CD4-positive, alpha-beta T cell treated with Interleukin-12 subunit alpha and Interleukin-12 subunit beta, for 1 hour (primary cell): ENCODE data around the gene MAN1A2.

Experiments
- DNase-seq: peaks from one replicate; pipeline ENCODE4 v3.0.0-alpha.2; 2020

Gene MAN1A2

GRCh38 chr1:117362986-117363385 is 4.3 kb upstream of the MAN1A2 start:
- DNase-seq, result no peak

DNA sequence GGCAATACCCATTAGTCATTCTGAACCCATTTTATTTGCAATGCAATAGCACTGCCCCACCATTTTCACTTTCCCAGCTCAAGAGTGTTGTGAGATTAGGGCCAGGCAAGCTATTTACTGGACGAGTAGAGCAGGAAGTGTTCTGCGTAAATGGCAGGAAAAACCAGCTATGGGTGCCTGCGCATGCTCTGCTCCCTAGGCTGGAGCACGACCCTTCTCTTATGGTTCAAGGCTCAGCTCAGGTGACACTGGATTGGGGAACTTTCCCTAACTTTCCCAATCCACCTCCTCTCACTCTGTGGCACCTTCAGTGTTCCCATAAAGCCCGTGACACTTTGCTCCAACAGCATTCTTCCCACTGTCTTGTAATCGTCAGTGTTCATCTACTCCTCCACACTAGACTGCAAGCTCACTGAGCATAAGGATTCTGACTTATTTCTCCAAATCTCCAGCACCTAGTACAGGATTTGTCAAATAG is 3.6 kb upstream of the MAN1A2 start:
- DNase-seq, result no peak

GRCh38 chr1:117364240-117364639 is 3.0 kb upstream of the MAN1A2 start:
- peak; percentile 27 for DNase-seq

- DNase-seq, result no peak
These were observed 1.7 kb upstream of the MAN1A2 start for GRCh38 chr1:117365350-117366176.

GRCh38 chr1:117366177-117367045 is 838 bp upstream of the MAN1A2 start:
- peak; percentile 86 for DNase-seq

DNA sequence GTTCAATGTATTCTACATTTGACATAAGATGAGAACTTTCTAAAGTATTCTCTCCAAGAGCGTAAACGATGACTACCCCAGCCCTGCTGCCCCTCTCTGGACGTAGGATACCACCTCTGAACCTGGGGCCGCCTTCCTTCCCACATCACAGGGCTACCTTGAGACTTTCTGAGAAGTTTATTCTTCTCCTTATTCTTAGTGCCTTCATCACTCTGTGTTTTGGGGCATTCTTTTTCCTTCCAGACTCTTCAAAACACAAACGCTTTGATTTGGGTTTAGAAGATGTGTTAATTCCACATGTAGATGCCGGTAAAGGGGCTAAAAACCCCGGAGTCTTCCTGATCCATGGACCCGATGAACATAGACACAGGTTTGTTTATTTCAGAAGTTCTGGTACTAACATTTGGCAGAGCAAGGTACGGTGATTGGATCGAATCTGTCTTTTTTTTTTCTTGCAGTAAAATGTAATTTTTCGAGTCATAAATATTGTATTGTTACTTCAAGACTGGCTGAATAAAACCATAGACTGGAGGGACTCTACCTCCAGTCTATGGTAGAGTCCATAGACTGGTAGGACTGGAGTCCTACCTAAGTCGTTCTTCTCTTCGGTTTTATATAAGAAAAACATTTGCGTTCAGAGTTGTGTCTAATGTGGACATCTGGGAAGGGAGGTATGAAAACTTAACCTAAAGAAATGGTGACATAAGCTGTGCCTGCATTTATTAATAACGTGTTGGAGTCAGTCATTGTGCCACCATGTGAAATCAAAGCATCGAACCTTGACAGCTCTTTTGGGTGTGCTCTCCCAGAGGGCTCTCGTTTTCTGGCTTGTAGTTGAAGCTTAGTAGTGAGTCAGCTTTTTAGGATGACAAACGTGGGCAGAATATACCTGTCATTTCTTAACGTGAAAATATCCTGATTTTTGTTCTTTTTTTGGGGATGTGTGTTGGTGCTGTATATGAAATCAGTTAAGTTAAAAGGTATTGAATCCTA is 1.2 kb downstream of the MAN1A2 start:
- DNase-seq, result peak; percentile 33

GRCh38 chr1:117370071-117370470 is 2.8 kb downstream of the MAN1A2 start:
- DNase-seq, result no peak

- DNase-seq, result no peak
These were observed 3.3 kb downstream of the MAN1A2 start for GRCh38 chr1:117370509-117370908.

GRCh38 chr1:117371441-117372151 is 4.3 kb downstream of the MAN1A2 start:
- no peak for DNase-seq

GRCh38 chr1:117372863-117373412 is 5.7 kb downstream of the MAN1A2 start:
- no peak for DNase-seq

DNA sequence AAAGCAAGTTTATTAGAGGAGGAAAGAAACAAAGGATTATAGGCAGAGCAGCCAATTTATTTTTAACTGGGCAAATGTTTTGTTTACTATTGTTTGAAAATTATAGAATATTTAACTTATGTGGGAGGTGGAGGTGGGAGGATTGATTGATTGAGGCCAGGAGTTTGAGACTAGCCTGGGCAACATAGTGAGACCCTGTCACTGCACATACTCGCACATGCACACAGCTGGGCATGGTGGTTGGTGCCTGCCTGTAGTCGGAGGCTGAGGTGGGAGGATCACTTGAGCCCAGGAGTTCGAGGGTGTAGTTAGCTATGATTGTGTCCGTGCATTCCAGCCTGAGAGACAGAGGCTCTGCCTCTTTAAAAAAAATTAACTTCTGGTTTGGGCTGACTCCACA is 6.7 kb downstream of the MAN1A2 start:
- no peak for DNase-seq

- DNase-seq, result no peak
These were observed 8.1 kb downstream of the MAN1A2 start for GRCh38 chr1:117375327-117375726.

DNA sequence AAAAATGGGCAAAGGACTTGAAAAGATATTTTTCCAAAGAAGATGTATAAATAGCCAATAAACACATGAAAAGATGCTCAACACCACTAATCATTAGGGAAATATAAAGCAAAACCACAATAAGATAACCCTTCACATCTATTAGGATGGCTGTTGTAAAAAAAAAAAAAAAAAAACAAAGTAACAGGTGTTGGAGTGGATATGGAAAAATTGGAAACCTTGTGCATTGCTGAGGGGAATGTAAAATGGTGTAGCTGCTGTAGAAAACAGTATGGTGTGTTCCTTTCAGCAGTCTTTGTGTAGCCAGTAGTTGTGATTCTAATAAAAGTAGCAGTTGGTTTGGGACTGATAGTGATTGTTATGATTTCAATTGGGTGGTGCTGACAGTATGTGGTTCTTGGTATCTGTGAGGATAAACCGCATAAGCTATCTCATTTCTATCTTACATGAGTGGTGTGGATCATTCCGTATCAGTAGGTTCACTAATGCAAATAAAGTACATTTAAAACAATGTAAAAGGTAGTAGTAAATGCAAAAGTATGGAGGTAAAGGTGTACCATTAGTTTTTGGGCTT is 19.9 kb downstream of the MAN1A2 start:
- DNase-seq, result no peak

- DNase-seq, result no peak
These were observed 21.1 kb downstream of the MAN1A2 start for GRCh38 chr1:117388328-117388727.

GRCh38 chr1:117389284-117389683 is 22.0 kb downstream of the MAN1A2 start:
- no peak for DNase-seq

- no peak for DNase-seq
These were observed 22.5 kb downstream of the MAN1A2 start for GRCh38 chr1:117389779-117390178.

DNA sequence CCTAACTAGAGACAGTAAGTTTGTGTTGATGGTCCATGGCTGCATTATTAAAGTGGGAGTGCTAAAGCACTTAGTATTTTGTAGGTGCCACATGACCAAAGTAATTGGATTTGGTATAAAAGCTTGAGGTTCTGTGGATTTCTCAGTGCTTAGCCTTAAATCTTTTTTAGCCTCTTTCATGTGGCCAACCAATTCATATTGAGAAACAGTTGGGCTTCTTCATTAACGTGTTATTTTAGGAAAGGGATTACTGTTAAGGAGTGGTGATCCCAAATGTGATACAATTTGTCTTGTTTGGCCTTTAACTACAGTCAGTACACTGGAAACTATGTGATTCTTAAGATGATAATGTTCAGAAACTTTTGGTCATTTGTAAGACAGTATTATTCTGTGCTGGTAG is 25.5 kb downstream of the MAN1A2 start:
- DNase-seq, result no peak

GRCh38 chr1:117396074-117396473 is 28.8 kb downstream of the MAN1A2 start:
- DNase-seq, result no peak

GRCh38 chr1:117396636-117397035 is 29.4 kb downstream of the MAN1A2 start:
- no peak for DNase-seq

DNA sequence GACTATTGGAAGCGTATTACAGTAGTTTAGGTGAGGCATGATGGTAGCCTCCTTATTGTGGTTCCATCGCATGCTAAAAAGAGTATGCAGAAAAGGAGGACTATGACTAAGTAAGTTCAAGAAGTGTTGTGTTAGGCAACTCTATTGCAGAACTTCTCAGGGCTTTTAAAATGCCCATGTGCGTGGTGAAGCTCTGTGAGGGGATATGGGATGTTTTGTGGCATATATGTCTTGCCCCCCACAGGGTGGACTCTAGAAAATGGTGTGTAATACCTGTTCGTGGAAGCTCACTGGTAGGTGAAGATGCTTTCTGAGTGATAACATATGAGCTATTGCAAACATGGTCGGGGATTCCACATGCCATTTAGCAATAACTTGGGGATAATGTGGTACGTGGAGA is 31.7 kb downstream of the MAN1A2 start:
- DNase-seq, result no peak

DNA sequence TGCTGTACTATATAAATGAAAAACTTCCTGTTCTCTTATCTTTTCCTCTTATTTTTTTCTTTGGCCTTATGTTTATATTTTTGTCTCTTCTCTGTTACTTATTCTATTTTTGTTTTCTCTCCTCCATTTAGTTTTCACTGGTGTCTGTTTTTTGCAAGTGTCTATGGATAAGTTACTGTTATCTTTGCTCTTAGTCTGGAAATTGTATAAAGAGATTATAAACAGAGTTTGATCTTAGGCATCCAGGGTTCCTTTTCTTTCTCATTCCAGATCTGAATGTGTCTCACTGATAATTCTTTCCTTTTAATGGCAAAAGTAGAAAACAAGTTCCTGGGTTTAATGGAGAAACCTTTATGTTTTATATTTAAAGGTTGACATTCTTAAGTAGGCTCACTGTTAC is 34.5 kb downstream of the MAN1A2 start:
- DNase-seq, result no peak
